ENCODE data around the gene LMTK2.

Gene LMTK2

DNA sequence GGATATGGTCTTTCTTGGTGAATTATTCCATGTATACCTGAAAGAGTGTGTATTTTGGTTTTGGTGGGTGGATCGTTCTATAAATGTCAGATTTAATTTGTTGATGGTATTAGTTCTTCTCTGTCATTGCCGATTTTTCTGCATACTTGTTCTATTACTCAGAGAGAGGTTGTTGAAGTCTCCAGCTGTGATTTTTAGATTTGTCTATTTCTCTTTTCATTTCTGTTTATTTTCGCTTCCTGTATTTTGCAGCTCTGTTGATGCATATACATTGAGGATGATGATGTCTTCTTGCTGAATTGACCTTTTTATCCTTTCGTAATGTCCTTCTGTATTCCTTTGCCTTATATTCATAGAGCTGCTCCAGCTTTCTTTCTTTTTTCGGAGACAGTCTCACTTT, 92.5 kb downstream of the LMTK2 start:
- in situ Hi-C loops (cut with MboI; ENCODE audit: low sequenced_read_pairs): no loop called here

DNA sequence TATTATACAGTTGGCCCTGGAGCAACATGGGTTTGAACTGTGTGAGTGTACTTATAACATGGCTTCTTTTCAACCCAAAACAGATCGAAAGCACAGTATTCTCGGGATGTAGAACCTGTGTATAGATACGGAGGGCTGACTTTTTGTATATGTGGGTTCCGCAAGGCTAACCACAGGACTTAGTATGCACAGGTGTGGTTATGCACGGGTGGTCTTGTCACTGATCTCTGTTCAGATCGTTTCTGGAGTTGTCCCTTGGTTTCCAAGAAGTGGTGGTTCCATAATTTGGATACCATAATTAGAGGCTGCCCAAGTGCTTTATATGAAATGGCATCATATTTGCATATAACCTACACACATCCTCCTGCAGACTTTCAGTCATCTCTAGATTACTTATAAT, 93.7 kb downstream of the LMTK2 start:
- in situ Hi-C loops (cut with MboI; ENCODE audit: low sequenced_read_pairs): no loop called here

DNA sequence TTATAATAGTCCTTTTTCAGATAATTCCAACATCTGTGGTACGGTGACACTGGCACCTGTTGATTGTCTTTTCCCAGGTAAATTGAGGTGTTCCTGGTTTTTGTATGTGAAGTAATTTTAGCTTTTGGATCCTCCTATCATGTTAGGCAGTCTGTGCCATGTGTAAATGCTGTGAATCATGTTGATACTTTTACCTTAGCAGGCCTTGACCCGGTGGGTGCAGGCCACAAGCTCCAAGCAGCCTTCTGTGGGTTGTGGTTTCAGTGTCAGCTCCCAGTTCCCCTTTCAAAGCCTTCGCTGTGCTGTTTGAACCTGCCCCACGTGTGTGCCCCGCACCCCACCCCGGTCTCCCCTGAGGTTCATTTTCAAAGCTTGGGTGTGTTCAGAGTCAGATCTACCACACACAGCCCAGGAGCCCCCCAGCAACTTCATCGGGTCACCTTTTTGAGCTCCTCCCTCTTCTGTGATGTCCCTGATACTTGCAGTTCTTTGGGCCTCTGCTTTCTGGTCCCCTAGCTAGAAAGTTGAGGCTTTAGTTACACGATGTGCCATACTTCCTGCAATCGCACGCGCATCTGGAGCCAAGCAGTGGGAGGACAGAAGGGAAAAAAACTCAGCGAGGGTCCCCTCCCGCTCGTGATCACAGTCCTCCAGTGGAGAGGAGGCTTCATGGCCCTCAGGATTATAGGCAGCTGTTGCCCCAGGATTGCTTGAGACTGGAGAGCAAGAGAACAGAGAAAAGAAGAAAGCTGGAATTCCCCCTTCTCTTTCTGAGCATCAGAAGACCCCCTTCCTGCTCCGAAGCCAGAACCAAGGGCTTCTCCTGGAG, 95.9 kb downstream of the LMTK2 start:
- in situ Hi-C loops (cut with MboI; ENCODE audit: low sequenced_read_pairs): no loop called here

DNA sequence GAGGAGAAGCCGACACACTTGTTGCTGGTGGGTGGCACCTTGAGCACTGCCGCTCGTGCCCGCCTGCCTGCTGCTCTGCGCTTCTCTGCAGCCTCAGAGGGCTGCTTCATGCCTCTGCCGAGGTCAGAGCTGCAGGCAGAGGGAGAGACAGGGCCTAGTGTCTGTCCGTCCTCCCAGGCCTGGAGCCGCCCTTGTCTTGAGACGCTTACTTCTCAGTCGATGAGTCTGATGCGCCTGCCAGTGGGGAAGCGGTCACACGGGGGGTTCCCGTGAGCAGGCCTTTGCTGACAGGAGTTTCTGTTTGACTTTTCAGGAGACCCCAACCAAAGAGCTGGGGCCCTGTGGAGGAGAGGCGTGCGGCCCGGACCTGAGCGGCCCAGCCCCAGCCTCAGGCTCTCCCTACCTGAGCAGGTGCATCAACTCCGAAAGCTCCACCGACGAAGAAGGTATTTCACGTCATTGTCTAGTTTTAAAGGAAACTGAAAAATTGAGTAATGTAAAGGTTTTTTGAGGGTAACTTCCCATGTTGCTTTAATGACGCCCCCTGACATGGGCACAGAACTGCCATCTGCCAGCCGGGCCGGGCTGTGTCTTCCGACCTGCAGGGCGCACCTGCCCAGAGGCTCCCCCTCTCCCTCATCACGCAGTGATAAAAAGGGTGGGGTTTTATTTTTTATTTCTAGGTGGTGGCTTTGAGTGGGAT, 96.8 kb downstream of the LMTK2 start:
- in situ Hi-C loops (cut with MboI; ENCODE audit: low sequenced_read_pairs): no loop called here

DNA sequence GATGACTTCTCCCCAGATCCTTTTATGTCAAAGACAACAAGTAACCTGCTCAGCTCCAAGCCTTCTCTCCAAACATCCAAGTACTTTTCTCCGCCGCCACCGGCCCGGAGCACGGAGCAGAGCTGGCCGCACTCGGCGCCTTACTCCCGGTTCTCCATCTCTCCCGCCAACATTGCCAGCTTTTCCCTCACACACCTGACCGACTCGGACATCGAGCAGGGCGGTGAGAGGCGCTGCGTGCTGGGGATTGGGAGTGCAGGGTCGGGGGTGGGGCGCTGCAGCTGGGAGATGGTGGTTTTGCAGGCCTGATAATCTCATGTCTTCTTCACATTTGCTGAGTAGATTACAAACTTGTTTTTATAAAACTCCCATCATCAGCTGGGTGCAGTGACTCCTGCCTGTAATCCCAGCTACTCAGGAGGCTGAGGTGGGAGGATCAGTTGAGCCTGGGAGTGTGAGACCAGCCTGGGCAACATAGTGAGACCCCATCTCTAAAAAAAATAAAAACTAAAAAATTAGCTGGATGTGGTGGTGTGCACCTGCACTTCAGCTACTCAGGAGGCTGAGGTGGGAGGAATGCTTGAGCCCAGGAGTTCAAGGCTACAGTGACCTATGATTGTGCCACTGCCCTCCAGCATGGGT, 97.4 kb downstream of the LMTK2 start:
- in situ Hi-C loops (cut with MboI; ENCODE audit: low sequenced_read_pairs): no loop called here

DNA sequence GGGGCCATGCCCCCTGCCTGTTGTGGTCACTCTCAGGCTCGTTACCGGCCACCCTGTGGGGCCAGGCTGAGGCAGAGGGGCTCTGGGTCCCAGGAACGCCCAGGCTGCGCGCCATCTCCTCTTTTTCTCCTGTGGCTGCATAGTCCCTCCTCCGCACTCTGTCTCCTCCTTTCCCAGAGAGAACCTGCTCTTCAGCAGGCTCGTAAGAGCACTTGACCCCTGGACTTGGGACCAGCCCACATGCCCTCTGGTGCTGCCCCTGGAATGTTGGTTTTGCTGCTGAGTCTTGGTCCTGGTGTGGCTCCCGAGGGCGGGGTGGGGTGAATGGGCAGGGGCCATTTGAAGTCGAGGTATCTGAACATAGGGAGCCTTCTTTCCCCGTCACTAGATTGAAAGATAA, 98.0 kb downstream of the LMTK2 start:
- in situ Hi-C loops (cut with MboI; ENCODE audit: low sequenced_read_pairs): no loop called here

DNA sequence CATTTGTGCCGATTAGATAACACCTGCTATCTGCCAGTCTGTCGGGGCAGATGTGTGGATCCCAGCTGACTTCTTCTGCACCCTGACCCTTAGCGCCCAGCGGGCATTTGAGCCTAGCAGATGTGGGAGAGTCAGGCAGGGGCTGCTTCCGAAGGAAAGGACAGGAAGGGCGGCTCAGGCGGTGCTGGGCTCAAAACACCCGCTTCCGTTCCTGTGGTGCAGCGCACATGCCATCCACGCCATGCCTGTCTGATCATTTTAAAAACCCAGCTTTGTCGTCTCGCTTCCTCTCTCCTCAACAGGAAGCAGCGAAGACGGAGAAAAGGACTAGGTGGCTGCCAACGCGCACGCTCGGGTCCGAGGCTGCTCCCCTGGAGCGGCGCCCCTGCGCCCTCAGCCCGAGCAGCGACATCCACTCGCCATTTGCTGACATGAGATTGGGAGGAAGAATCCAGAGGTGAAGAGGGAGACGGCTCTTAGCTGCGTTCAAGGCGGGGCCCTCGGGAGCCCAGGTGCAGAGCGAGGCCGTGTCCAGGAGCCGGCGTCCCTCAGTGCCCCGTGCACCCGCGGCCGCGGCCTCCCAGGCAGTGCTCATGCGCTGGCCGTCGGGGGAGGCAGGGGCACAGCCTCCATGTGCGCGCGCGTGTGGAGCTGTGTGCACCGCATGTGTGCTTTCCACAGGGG, 98.6 kb downstream of the LMTK2 start:
- in situ Hi-C loops (cut with MboI; ENCODE audit: low sequenced_read_pairs): no loop called here

DNA sequence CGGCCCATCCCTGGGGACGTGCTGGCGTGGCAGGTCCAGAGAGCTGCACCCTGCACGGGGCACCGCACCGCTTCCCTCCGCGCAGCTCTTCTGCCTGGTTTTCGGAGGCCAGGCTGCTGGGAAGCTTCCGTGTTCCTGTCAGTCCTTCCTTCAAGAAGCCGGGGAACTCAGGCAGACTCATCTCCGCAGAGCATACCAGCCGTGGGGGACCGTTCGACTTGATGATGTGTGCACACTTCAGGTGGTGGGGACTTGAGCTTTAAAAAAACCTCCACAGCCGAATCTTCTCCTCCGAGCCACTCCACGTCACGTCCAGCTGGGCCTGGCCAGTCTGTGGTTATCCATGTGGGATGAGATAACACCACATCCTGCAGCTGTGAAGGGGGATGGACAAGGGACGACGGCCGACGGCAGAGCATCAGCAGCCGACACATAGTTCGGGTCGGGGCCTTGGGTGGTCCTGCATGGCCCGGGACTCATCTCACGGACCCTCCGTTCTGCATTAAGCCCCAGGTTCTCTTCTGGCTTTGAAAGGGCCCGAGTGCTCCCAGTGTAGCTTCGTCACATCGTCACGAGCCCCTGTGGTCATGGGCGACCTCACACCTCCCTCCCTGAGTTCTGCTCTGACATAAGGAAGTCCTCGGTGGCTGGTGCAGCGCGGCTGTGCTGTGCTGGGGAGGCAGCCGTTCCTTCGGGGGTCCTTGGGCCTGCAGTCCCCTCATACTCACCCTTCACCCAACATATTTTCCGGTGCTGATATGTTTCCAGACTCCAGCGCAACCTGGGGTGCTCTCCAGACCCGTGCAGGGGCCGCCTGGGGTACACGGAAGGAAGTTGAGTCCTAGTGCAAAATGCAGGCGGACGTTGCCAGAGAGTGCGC, 100.0 kb downstream of the LMTK2 start:
- in situ Hi-C loops (cut with MboI; ENCODE audit: low sequenced_read_pairs): no loop called here

DNA sequence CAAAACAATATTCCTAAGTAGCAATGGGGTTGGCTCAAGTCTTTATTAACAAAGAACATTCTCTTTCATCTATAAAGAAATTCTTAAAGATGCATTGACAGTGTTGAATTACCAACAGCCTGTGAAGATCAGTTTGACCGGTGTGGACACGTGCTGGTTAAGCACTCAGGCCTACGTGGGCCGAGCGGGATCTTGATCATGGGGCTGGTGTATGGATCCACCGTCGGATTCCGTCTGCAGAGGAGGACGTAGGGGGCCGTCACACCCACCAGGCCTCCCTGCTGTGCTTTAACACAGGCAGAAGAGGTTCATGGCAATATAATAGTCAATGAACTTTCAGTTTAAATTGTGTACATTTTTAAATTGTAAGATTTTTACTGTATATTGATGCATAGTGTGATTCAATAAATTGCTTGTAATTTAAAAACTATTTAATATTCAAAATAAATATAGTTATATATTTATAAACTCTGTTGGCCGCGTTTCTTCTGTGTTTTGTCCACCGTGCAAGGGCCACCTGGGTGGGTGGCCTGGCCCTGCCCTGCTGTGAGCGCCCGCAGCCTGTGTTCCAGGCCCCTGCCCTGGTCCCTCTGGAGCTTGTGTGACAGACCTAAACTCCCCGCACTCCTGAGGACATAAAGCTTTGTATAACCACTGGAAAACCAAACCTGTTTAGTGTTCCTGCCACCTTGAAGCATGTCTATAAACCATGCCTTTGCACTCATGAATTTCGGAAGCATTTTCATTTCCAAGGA, 102.7 kb downstream of the LMTK2 start:
- in situ Hi-C loops (cut with MboI; ENCODE audit: low sequenced_read_pairs): no loop called here

DNA sequence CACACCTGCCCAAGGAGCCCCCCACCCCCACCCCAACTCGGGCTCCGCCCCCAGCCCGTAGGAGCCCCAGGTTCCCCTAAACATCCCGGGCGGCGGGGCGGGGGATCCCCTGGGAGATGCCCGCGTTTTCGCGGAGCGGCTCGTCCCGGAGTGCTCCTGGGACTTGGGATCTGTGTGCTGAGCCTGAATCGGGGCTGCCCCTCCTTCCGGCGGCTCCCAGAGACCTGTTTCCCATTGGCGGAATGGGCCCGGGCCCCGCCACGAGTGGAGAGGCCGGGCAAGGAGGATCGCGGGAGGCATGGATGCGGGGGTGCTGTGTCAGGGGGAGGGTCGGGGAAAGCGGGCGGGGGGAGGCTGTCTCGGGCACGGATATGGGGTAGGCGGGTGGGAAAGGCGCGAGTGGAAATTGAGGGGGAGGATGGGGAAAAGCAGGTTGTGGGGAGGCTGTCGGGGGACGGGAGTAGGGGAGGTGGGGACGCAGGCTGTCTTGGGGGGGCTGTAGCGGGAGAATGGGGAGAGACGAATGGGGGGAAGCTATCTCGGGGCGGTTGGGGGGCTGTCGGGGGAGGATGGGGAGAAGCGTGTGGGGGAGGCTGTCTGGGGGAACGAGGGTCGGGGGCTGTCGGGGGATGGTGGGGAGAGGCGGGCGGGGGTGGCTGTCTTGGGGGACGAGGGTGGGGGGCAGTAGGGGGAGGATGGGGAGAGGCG, 104.0 kb downstream of the LMTK2 start:
- in situ Hi-C loops (cut with MboI; ENCODE audit: low sequenced_read_pairs): no loop called here

DNA sequence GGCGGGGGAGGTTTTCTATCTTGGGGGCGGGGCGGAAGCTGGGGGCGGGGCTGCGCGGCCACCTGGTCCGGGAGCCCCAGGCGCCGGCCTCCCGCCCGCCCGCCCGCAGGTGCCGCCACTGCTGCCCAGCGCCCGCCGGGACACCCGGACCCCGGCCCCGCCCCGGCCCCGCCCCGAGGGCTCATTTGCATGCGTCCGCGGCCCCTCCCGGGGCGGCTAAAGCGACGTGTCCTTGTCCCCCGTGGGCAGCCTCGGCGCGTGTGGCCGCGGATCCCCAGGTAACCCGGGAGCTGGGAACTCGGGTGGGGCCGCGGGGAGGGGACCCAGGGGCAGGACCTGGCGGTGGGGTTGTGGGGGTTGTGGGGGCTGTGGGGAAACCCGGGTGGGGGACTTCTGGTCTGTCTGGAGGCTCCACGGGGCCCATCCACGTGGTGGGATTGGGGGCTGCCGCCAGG, 104.6 kb downstream of the LMTK2 start, which contains the start of gene BHLHA15:
Gene BHLHA15 (plus strand): TSS at position 219 of the 455 bp plus-strand sequence. CDS start 871 bp downstream, outside the sequence.
- in situ Hi-C loops (cut with MboI; ENCODE audit: low sequenced_read_pairs): no loop called here

DNA sequence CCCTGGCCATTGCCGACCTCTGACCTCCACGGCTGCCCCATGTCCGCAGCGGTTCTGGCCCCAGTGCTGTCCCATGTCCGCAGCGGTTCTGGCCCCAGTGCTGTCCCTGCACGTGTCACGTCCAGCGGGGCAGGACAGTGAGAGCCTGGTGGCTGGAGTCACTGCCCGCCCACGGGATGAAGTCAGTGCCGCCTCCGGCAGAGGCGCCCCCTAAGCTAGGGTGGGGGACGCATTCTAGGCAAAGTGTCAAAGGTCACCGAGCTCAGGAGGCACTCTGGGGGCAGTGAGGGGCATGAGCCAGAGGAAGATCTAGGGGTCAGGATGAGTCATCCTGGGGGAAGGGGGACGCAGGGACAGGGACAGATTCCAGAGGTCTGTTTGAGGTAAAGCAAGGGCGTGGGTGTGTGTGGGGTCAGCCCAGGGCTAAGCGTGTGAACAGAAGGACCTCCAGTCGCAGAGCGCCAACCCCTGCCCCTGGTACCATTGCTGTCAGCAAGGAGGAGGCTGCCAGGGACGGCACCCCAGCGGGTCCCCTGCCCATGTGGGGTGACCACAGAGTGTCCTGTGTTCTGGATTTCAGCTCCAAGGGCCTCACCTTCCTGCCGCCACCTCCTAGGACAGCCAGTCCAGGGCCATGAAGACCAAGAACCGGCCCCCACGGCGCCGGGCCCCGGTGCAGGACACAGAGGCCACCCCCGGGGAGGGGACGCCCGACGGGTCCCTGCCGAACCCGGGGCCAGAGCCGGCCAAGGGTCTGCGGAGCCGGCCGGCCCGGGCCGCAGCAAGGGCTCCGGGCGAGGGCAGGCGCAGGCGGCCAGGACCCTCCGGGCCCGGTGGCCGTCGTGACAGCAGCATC, 105.2 kb downstream of the LMTK2 start:
- in situ Hi-C loops (cut with MboI; ENCODE audit: low sequenced_read_pairs): no loop called here

DNA sequence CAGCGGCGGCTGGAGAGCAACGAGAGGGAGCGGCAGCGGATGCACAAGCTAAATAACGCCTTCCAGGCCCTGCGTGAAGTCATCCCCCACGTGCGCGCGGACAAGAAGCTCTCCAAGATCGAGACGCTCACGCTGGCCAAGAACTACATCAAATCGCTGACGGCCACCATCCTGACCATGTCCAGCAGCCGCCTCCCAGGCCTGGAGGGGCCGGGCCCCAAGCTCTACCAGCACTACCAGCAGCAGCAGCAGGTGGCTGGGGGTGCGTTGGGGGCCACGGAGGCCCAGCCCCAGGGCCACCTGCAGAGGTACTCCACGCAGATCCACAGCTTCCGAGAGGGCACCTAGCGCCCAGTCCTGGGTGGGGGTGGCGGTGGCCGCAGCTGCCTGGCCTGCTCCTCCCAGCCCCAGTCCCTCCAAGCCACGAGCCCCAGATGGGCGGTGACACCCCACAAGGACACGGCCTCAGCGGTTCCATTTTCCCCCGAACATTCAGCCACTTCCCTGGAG, 105.9 kb downstream of the LMTK2 start:
- in situ Hi-C loops (cut with MboI; ENCODE audit: low sequenced_read_pairs): no loop called here

DNA sequence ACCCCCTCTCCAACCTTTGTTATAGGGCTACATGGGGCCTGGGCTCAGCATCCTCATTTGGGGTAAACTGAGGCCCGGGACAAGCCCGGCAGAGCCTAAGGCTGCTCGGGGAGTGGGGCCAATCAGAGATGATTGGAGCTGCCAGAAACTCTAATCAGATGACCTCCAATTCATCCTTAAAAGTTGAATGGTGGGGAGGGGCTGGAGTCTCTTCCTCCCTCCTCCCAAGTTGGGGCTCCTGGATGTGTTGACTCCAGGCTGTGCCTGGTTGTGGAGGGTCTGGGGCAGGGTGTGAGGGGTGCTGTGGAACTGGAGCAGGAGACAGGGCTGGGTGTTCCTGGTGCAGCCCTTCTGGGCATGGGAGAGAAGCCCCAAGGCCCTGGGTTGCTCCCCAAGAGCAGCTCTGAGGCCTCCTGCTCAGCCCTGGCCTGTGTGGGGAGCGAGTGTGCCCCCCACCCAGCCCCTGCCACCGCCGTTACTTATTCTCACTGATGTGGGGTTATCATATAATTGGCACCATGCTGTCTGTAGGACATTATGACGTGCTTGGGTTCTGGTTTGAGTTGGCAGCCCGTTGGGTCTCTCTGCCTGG, 106.7 kb downstream of the LMTK2 start:
- in situ Hi-C loops (cut with MboI; ENCODE audit: low sequenced_read_pairs): no loop called here

DNA sequence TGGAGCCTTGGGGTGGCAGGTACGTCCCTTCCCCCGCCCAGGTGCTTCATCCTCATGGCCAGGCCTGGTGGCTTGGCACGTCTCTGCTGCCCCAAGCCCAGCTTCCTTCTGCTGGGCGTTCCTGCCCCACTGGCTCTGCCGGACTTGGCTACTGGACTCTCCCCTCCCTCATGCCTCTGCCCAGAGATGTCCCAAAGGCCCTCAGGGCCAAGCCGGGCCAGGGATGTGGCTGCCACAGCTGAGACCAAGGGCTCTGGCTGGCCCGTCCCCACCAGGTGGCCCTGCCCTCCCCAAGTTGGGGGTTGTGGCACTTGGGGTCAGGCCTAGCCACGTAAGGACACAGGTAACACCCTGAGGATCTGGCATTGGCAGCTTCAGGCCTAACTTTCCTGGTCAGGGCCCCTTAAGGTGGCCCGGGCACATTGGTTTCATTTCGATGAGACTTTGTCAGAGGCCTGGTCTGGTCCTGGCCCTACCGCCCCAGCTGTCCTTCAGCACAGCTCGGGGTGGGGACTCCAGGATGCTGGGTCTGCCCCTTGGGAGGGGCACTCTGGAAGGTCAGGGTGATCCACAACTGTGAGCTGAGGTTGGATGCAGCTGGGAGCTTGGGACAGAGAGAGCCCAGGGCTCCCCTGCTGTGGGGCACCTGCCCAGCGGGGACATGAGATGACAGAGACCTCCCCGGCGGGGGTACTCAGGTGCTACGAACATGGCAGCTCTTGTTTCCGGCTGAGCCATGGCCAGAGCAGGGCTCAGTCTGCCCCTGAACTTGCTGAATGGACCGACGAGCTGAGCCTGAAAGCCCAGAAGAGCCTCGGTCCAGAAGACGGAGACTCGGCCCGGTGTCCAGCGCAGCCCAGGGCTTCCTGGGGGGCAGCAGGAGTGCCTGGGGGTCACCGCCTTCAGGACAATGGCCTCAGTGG, 107.5 kb downstream of the LMTK2 start:
- in situ Hi-C loops (cut with MboI; ENCODE audit: low sequenced_read_pairs): no loop called here

DNA sequence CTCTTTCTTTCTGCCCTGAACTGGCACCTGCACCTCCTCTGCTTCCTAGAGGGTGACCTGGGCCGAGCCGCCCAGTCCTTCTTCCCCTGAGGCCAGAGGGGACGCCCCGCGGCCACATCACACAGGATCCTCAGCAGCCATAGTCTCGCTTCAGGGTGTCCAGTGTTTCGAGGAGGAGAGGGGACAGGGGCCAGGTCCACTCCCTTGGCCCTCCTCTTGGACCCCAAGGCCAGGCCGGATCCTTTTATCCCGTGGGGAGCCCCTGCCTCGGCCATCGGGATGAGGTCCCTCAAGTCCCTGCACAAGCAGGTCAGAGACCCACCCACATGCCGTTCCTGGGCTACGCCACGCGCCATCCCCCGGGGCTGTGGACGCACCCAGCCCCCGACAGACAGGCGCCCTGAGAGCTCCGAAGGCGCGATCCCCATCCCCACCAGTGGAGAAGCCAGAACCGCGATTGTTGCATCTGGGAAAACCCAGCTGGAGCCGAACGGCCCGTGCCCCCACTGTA, 108.2 kb downstream of the LMTK2 start:
- in situ Hi-C loops (cut with MboI; ENCODE audit: low sequenced_read_pairs): no loop called here
